ENCODE data around the gene SEC16A. TPM values are rescaled to one million over a fixed set of nuclear protein-coding genes. Genes with fewer than 3 reads are reported as not detected.

The SEC16A gene
- total RNA-seq, 1 experiment from 2014 or later = 56.4 TPM

DNA sequence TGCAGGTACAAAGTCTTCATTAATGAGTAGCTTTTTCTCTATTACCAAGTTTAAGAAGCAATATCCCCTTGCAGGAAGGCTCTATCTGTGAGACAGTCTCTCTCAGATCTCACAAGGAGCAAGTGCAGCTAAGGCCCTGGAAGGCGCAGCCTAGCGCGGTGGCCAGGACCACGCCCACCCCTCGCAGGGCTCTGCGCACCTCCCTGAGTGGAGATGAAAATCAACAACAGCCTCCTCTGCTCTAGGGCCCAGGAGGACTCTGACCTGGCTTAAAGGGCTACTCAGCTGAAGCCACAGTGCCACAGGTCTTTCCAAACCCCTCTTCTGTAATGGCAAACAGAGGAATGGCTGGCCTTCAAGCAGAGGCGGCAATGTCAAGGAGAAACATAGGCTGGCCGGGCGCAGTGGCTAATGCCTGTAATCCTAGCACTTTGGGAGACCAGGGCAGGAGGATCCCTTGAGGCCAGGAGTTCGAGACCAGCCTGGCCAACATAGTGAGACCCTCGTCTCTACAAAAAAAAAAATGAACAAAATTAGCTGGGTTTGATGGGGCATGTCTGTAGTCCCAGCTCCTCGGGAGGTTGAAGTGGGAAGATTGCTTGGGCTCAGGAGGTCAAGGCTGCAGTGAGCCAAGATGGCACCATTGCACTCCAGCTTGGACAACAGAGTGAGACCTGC is 11.9 kb downstream of the SEC16A start:
- Histone ChIP-seq H3K79me2 (ENCODE audit: insufficient read depth, low read length) (peaks cover 21% of the 10 kb centered on the region; the same call in 1 of the 2 replicates), H3K27me3 (ENCODE audit: insufficient read depth, low read length) (no peaks in the 10 kb centered on the region), H3K23ac (ENCODE audit: insufficient read length, low read depth, low read length) (no peak overlapping the region), H2AFZ (ENCODE audit: low read length) (no peak overlapping the region), H4K91ac (ENCODE audit: insufficient read length, low read depth, low read length) (no peak overlapping the region), H2BK20ac (ENCODE audit: low read depth, low read length, poor library complexity, severe bottlenecking) (no peak overlapping the region), H2BK120ac (ENCODE audit: low read depth, low read length, poor library complexity, severe bottlenecking) (no peak overlapping the region), H3K14ac (ENCODE audit: insufficient read depth, low read length) (no peak overlapping the region), H2BK15ac (ENCODE audit: low read depth, low read length) (no peak overlapping the region), H3K27ac (ENCODE audit: insufficient read length, low read depth, low read length) (no peak overlapping the region), H3K4me2 (ENCODE audit: insufficient read depth, insufficient read length, low read length) (no peak overlapping the region), H2BK12ac (ENCODE audit: insufficient read length, low read depth, low read length) (no peak overlapping the region), H4K20me1 (ENCODE audit: control insufficient read depth, insufficient read depth, insufficient read length) (no peaks in the 10 kb centered on the region), H3K9me3 (ENCODE audit: control insufficient read depth, low read depth, low read length) (no peaks in the 10 kb centered on the region), H3K4ac (ENCODE audit: low read depth, low read length) (no peak overlapping the region), H3K79me1 (ENCODE audit: insufficient read depth, low read depth, low read length, poor library complexity, severe bottlenecking) (peaks cover 29% of the 10 kb centered on the region), H3K56ac (ENCODE audit: insufficient read length, low read depth, low read length) (no peak overlapping the region), H2AK5ac (ENCODE audit: insufficient read length, low read length) (no peak overlapping the region), H3K4me1 (ENCODE audit: insufficient read depth, low read length) (no peaks in the 10 kb centered on the region), H3T11ph (ENCODE audit: low read length) (no peak overlapping the region), H3K23me2 (ENCODE audit: insufficient read length, low read depth, low read length, poor library complexity, severe bottlenecking) (no peaks in the 10 kb centered on the region), H3K18ac (ENCODE audit: insufficient read length, low read depth, low read length) (no peak overlapping the region), H3K9ac (ENCODE audit: extremely low read depth, insufficient read length, low read length) (no peak overlapping the region), H4K5ac (ENCODE audit: insufficient read length, low read depth, low read length) (no peak overlapping the region), H2BK5ac (ENCODE audit: insufficient read length, low read length) (no peak overlapping the region), H4K8ac (replicated peaks; ENCODE audit: insufficient read length, low read depth, low read length) (no peak overlapping the region)
- no peaks in the 10 kb centered on the region for H3K9me3 Mint-ChIP-seq
- H3K36me3 Mint-ChIP-seq (ENCODE audit: insufficient read depth in 1 of 3, low read depth in 3 of 3) = peaks cover 36 to 87% (median 79%) of the 10 kb centered on the region in 3 experiments; a peak in 6 of 7 replicates
- H3K4me1 Mint-ChIP-seq = no peaks in the 10 kb centered on the region
- TF ChIP-seq, protein P1, sequence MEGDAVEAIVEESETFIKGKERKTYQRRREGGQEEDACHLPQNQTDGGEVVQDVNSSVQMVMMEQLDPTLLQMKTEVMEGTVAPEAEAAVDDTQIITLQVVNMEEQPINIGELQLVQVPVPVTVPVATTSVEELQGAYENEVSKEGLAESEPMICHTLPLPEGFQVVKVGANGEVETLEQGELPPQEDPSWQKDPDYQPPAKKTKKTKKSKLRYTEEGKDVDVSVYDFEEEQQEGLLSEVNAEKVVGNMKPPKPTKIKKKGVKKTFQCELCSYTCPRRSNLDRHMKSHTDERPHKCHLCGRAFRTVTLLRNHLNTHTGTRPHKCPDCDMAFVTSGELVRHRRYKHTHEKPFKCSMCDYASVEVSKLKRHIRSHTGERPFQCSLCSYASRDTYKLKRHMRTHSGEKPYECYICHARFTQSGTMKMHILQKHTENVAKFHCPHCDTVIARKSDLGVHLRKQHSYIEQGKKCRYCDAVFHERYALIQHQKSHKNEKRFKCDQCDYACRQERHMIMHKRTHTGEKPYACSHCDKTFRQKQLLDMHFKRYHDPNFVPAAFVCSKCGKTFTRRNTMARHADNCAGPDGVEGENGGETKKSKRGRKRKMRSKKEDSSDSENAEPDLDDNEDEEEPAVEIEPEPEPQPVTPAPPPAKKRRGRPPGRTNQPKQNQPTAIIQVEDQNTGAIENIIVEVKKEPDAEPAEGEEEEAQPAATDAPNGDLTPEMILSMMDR (conservative IDR thresholded peaks at IDR 0.05) = no peak
- H3K27me3 Mint-ChIP-seq (ENCODE audit: low read depth) = no peaks in the 10 kb centered on the region
- H3K27ac Mint-ChIP-seq = no peak overlapping the region
- DNase-seq = no peak
- no CpG with 5 or more reads among the region's 12 CpGs for WGBS (ENCODE audit: extremely low coverage, insufficient read length, low lambda C conversion rate)
- H3K4me3 Mint-ChIP-seq = no peak overlapping the region
